22Rv1 (cell line): ENCODE results near the gene SERINC3.

ENCODE experiments used
- ZFX ChIP-seq: fragments of 450-650 bp; IDR thresholded peaks from 2 replicates; pipeline ENCODE4 v1.6.1; 2017; ENCODE audit warnings: antibody characterized with exemption, borderline replicate concordance
- TF ChIP-seq, protein P1 (sequence below): fragments of 450-650 bp; IDR thresholded peaks from 2 replicates; pipeline ENCODE4 v1.5.1; 2017; ENCODE audit warnings: mild to moderate bottlenecking

DNA sequence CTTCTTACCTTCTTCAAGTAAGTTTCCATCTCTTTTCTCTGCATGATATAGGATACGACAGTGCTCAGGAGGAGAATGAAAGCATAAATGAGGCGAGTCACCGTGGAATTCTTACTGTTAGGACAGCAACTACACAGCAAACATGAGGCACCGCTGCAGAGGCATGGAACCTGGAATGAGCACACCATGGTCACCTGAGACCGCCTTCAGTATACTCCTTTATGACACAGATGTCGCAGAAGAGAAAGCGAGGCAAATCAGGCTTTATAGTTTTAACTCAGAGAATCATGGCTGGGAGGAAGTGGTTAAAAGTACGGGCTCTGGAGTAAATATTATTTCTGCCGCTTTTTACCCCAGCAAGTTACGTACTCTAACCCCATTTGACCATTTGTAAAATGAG lies 8.0 kb downstream of the SERINC3 start:
- TF ChIP-seq, protein P1, sequence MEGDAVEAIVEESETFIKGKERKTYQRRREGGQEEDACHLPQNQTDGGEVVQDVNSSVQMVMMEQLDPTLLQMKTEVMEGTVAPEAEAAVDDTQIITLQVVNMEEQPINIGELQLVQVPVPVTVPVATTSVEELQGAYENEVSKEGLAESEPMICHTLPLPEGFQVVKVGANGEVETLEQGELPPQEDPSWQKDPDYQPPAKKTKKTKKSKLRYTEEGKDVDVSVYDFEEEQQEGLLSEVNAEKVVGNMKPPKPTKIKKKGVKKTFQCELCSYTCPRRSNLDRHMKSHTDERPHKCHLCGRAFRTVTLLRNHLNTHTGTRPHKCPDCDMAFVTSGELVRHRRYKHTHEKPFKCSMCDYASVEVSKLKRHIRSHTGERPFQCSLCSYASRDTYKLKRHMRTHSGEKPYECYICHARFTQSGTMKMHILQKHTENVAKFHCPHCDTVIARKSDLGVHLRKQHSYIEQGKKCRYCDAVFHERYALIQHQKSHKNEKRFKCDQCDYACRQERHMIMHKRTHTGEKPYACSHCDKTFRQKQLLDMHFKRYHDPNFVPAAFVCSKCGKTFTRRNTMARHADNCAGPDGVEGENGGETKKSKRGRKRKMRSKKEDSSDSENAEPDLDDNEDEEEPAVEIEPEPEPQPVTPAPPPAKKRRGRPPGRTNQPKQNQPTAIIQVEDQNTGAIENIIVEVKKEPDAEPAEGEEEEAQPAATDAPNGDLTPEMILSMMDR, result no peak
- TF ChIP-seq ZFX, result no peak
